Measurements from ENCODE around the gene DHCR7.

The DHCR7 gene

GRCh38 chr11:71399341-71399740, 48.9 kb downstream of the DHCR7 start:
- WGBS (ENCODE audit: extremely low coverage, insufficient coverage, low lambda C conversion rate): no CpG with 5 or more reads among the region's 7 CpGs
- no peak overlapping the region for H3K23ac ChIP-seq (ENCODE audit: low read length)
- H3K18ac ChIP-seq (ENCODE audit: low read length): no peak overlapping the region
- no peak overlapping the region for H3K27ac ChIP-seq (ENCODE audit: low read depth, low read length)
- H3K79me2 ChIP-seq (ENCODE audit: control insufficient read depth, insufficient read depth, low read length): no peaks in the 10 kb centered on the region
- DNase-seq: peak; percentile 56
- no peak overlapping the region for H4K5ac ChIP-seq (ENCODE audit: low read length)
- no peak overlapping the region for H2BK120ac ChIP-seq (ENCODE audit: low read depth, low read length)
- H3K4me1 ChIP-seq (ENCODE audit: control insufficient read depth, low read depth, low read length): peaks cover 2% of the 10 kb centered on the region
- no peak overlapping the region for H2BK15ac ChIP-seq (replicated peaks; ENCODE audit: low read depth)
- no peak overlapping the region for H4K8ac ChIP-seq (ENCODE audit: low read depth, low read length)
- no peak overlapping the region for H3K4me2 ChIP-seq (ENCODE audit: low read length)
- peak overlapping the region; percentile 31 for H3K56ac ChIP-seq (ENCODE audit: low read length)
- no peaks in the 10 kb centered on the region for H3K79me1 ChIP-seq (ENCODE audit: low read length)
- H3K9ac ChIP-seq (ENCODE audit: low read length): no peak overlapping the region
- H3K27me3 ChIP-seq (ENCODE audit: insufficient read depth, low read length, poor library complexity): no peaks in the 10 kb centered on the region
- H3K4ac ChIP-seq (ENCODE audit: low read depth, low read length): no peak overlapping the region
- no peak overlapping the region for H2BK5ac ChIP-seq (ENCODE audit: low read length)
- no peaks in the 10 kb centered on the region for H3K36me3 ChIP-seq (ENCODE audit: control insufficient read depth, insufficient read depth, low read length)
- no peak overlapping the region for H2AK5ac ChIP-seq (ENCODE audit: low read length)
- no peak overlapping the region for H3K4me3 ChIP-seq (ENCODE audit: low read length)

DNA sequence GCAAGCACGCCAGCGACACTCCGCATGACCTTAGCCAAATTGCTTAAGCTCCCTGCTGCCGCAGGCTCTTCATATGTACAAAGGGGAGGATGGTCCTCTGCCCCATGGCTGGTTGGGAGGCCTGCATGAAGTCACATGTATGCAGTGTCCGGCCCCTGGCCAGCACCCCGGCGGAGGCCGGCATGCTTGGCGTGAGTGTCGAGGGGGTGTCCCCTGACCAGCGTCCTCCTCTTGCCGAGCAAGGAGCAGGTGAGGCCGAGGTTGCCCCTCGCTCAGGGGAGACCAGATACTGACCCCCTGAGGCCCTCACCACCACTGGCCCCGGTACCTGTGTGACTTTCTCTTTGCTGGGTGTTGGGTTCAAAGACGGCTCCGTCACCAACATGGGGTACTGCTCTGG, 50.2 kb downstream of the DHCR7 start:
- Histone ChIP-seq H3K4me1 (ENCODE audit: control insufficient read depth, low read depth, low read length) (peaks cover 2% of the 10 kb centered on the region), H3K56ac (ENCODE audit: low read length) (no peak overlapping the region), H3K4me2 (ENCODE audit: low read length) (no peak overlapping the region), H4K5ac (ENCODE audit: low read length) (no peak overlapping the region), H3K23ac (ENCODE audit: low read length) (no peak overlapping the region), H2BK120ac (ENCODE audit: low read depth, low read length) (no peak overlapping the region), H4K8ac (ENCODE audit: low read depth, low read length) (no peak overlapping the region), H2AK5ac (ENCODE audit: low read length) (no peak overlapping the region), H2BK5ac (ENCODE audit: low read length) (no peak overlapping the region), H3K27me3 (ENCODE audit: insufficient read depth, low read length, poor library complexity) (no peaks in the 10 kb centered on the region), H3K4me3 (ENCODE audit: low read length) (no peak overlapping the region), H3K36me3 (ENCODE audit: control insufficient read depth, insufficient read depth, low read length) (no peaks in the 10 kb centered on the region), H3K27ac (ENCODE audit: low read depth, low read length) (no peak overlapping the region), H3K4ac (ENCODE audit: low read depth, low read length) (no peak overlapping the region), H3K9ac (ENCODE audit: low read length) (no peak overlapping the region), H3K79me1 (ENCODE audit: low read length) (no peaks in the 10 kb centered on the region), H2BK15ac (replicated peaks; ENCODE audit: low read depth) (no peak overlapping the region), H3K79me2 (ENCODE audit: control insufficient read depth, insufficient read depth, low read length) (no peaks in the 10 kb centered on the region), H3K18ac (ENCODE audit: low read length) (no peak overlapping the region)
- no CpG with 5 or more reads among the region's 17 CpGs for WGBS (ENCODE audit: extremely low coverage, insufficient coverage, low lambda C conversion rate)
- no peak for DNase-seq

- Histone ChIP-seq H4K5ac (ENCODE audit: low read length) (no peak overlapping the region), H3K23ac (ENCODE audit: low read length) (no peak overlapping the region), H2BK5ac (ENCODE audit: low read length) (no peak overlapping the region), H3K18ac (ENCODE audit: low read length) (no peak overlapping the region), H3K36me3 (ENCODE audit: control insufficient read depth, insufficient read depth, low read length) (no peaks in the 10 kb centered on the region), H3K4ac (ENCODE audit: low read depth, low read length) (no peak overlapping the region), H3K4me3 (ENCODE audit: low read length) (no peak overlapping the region), H3K27ac (ENCODE audit: low read depth, low read length) (no peak overlapping the region), H3K4me2 (ENCODE audit: low read length) (no peak overlapping the region), H4K8ac (ENCODE audit: low read depth, low read length) (no peak overlapping the region), H3K4me1 (ENCODE audit: control insufficient read depth, low read depth, low read length) (peaks cover 2% of the 10 kb centered on the region), H3K79me1 (ENCODE audit: low read length) (no peaks in the 10 kb centered on the region), H3K9ac (ENCODE audit: low read length) (no peak overlapping the region), H3K79me2 (ENCODE audit: control insufficient read depth, insufficient read depth, low read length) (no peaks in the 10 kb centered on the region), H2BK120ac (ENCODE audit: low read depth, low read length) (no peak overlapping the region), H2AK5ac (ENCODE audit: low read length) (no peak overlapping the region), H3K56ac (ENCODE audit: low read length) (no peak overlapping the region), H3K27me3 (ENCODE audit: insufficient read depth, low read length, poor library complexity) (no peaks in the 10 kb centered on the region), H2BK15ac (replicated peaks; ENCODE audit: low read depth) (no peak overlapping the region)
- WGBS (ENCODE audit: extremely low coverage, insufficient coverage, low lambda C conversion rate): no CpG with 5 or more reads among the region's 10 CpGs
- DNase-seq: no peak
These were observed 50.8 kb downstream of the DHCR7 start for GRCh38 chr11:71397331-71397860.

GRCh38 chr11:71396548-71397123, 51.6 kb downstream of the DHCR7 start:
- Histone ChIP-seq H3K36me3 (ENCODE audit: control insufficient read depth, insufficient read depth, low read length) (no peaks in the 10 kb centered on the region), H2BK120ac (ENCODE audit: low read depth, low read length) (no peak overlapping the region), H2AK5ac (ENCODE audit: low read length) (no peak overlapping the region), H2BK5ac (ENCODE audit: low read length) (no peak overlapping the region), H4K5ac (ENCODE audit: low read length) (no peak overlapping the region), H3K18ac (ENCODE audit: low read length) (no peak overlapping the region), H3K9ac (ENCODE audit: low read length) (no peak overlapping the region), H3K27me3 (ENCODE audit: insufficient read depth, low read length, poor library complexity) (peaks cover 4% of the 10 kb centered on the region), H3K4me2 (ENCODE audit: low read length) (no peak overlapping the region), H3K4me1 (ENCODE audit: control insufficient read depth, low read depth, low read length) (peaks cover 2% of the 10 kb centered on the region), H3K4ac (ENCODE audit: low read depth, low read length) (no peak overlapping the region), H2BK15ac (replicated peaks; ENCODE audit: low read depth) (no peak overlapping the region), H3K4me3 (ENCODE audit: low read length) (no peak overlapping the region), H3K23ac (ENCODE audit: low read length) (no peak overlapping the region), H3K27ac (ENCODE audit: low read depth, low read length) (no peak overlapping the region), H3K79me2 (ENCODE audit: control insufficient read depth, insufficient read depth, low read length) (no peaks in the 10 kb centered on the region), H4K8ac (ENCODE audit: low read depth, low read length) (no peak overlapping the region), H3K79me1 (ENCODE audit: low read length) (no peaks in the 10 kb centered on the region), H3K56ac (ENCODE audit: low read length) (no peak overlapping the region)
- no CpG with 5 or more reads among the region's 16 CpGs for WGBS (ENCODE audit: extremely low coverage, insufficient coverage, low lambda C conversion rate)
- no peak for DNase-seq

GRCh38 chr11:71395774-71396173, 52.4 kb downstream of the DHCR7 start:
- Histone ChIP-seq H3K4me3 (ENCODE audit: low read length) (no peak overlapping the region), H3K4ac (ENCODE audit: low read depth, low read length) (no peak overlapping the region), H2BK15ac (replicated peaks; ENCODE audit: low read depth) (no peak overlapping the region), H3K27ac (ENCODE audit: low read depth, low read length) (no peak overlapping the region), H3K56ac (ENCODE audit: low read length) (no peak overlapping the region), H3K36me3 (ENCODE audit: control insufficient read depth, insufficient read depth, low read length) (no peaks in the 10 kb centered on the region), H3K9ac (ENCODE audit: low read length) (no peak overlapping the region), H2AK5ac (ENCODE audit: low read length) (no peak overlapping the region), H4K5ac (ENCODE audit: low read length) (no peak overlapping the region), H3K23ac (ENCODE audit: low read length) (no peak overlapping the region), H3K4me2 (ENCODE audit: low read length) (no peak overlapping the region), H3K4me1 (ENCODE audit: control insufficient read depth, low read depth, low read length) (peaks cover 2% of the 10 kb centered on the region), H3K18ac (ENCODE audit: low read length) (no peak overlapping the region), H2BK5ac (ENCODE audit: low read length) (no peak overlapping the region), H4K8ac (ENCODE audit: low read depth, low read length) (no peak overlapping the region), H3K79me2 (ENCODE audit: control insufficient read depth, insufficient read depth, low read length) (no peaks in the 10 kb centered on the region), H2BK120ac (ENCODE audit: low read depth, low read length) (no peak overlapping the region), H3K79me1 (ENCODE audit: low read length) (no peaks in the 10 kb centered on the region), H3K27me3 (ENCODE audit: insufficient read depth, low read length, poor library complexity) (peaks cover 7% of the 10 kb centered on the region)
- no peak for DNase-seq
- WGBS (ENCODE audit: extremely low coverage, insufficient coverage, low lambda C conversion rate): no CpG with 5 or more reads among the region's 7 CpGs

DNA sequence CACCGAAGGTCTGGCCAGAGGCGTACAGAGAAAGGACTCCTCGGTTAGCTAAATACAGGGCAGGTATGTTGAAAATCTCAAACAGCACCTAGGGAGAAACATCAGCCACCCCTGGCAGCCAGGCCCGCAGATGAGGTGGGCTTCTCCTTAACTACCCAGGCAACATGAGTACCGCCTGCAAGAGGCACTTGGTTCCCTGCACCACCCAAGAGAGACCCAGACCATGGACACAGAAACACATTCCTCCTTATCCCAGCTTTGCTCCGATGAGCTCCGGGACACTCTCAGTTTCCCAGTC, 53.0 kb downstream of the DHCR7 start:
- no peak overlapping the region for H2BK120ac ChIP-seq (ENCODE audit: low read depth, low read length)
- no peak overlapping the region for H2BK15ac ChIP-seq (replicated peaks; ENCODE audit: low read depth)
- H3K79me1 ChIP-seq (ENCODE audit: low read length): no peaks in the 10 kb centered on the region
- H3K4me2 ChIP-seq (ENCODE audit: low read length): no peak overlapping the region
- no peak overlapping the region for H2AK5ac ChIP-seq (ENCODE audit: low read length)
- H3K27me3 ChIP-seq (ENCODE audit: insufficient read depth, low read length, poor library complexity): peaks cover 7% of the 10 kb centered on the region
- no peak overlapping the region for H4K8ac ChIP-seq (ENCODE audit: low read depth, low read length)
- no peak overlapping the region for H2BK5ac ChIP-seq (ENCODE audit: low read length)
- H3K56ac ChIP-seq (ENCODE audit: low read length): no peak overlapping the region
- no peaks in the 10 kb centered on the region for H3K36me3 ChIP-seq (ENCODE audit: control insufficient read depth, insufficient read depth, low read length)
- H3K23ac ChIP-seq (ENCODE audit: low read length): no peak overlapping the region
- no peak overlapping the region for H3K9ac ChIP-seq (ENCODE audit: low read length)
- no peak overlapping the region for H4K5ac ChIP-seq (ENCODE audit: low read length)
- H3K4me1 ChIP-seq (ENCODE audit: control insufficient read depth, low read depth, low read length): peaks cover 2% of the 10 kb centered on the region
- H3K4me3 ChIP-seq (ENCODE audit: low read length): no peak overlapping the region
- H3K79me2 ChIP-seq (ENCODE audit: control insufficient read depth, insufficient read depth, low read length): no peaks in the 10 kb centered on the region
- H3K18ac ChIP-seq (ENCODE audit: low read length): no peak overlapping the region
- WGBS (ENCODE audit: extremely low coverage, insufficient coverage, low lambda C conversion rate): no CpG with 5 or more reads among the region's 7 CpGs
- H3K4ac ChIP-seq (ENCODE audit: low read depth, low read length): no peak overlapping the region
- H3K27ac ChIP-seq (ENCODE audit: low read depth, low read length): no peak overlapping the region
- DNase-seq: no peak
